Brain microvascular endothelial cell (primary cell): ENCODE data around the gene HEYL.

Source experiments
- DNase-seq: peaks from one replicate; pipeline ENCODE4 v3.0.0-alpha.2; 2020
- H3K27ac ChIP-seq: fragments of 250-450 bp; sonication (Bioruptor Pico); 2 replicates; pipeline ENCODE4 v1.5.1; 2020; ENCODE audit warnings: mild to moderate bottlenecking, moderate library complexity
- H3K27me3 ChIP-seq: fragments of 250-450 bp; sonication (Bioruptor Pico); replicated peaks from 2 replicates; pipeline ENCODE4 v1.5.1; 2020; ENCODE audit warnings: mild to moderate bottlenecking
- H3K36me3 ChIP-seq: fragments of 250-450 bp; sonication (Bioruptor Pico); replicated peaks from 2 replicates; pipeline ENCODE4 v1.5.1; 2020; ENCODE audit warnings: mild to moderate bottlenecking
- H3K4me3 ChIP-seq: 2 replicates; pipeline ENCODE4 v1.5.1; 2011; ENCODE audit warnings: low read depth, mild to moderate bottlenecking, control low read depth, low read length, moderate library complexity
- CTCF ChIP-seq: IDR thresholded peaks from 2 replicates; pipeline ENCODE4 v1.5.1; 2011; ENCODE audit warnings: low read depth, mild to moderate bottlenecking, moderate library complexity, low read length, control low read depth, inconsistent platforms; ENCODE audit errors: missing control alignments
- in situ Hi-C: cut with HindIII; loops from 2 replicates; pipeline ENCODE4 v1.10.0; 2017; ENCODE audit warnings: low sequenced_read_pairs, low pct_ligation_motif_present

HEYL gene

GRCh38 chr1:39650431-39650830 lies 11.0 kb upstream of the HEYL start:
- Histone ChIP-seq H3K36me3 (no peaks in the 10 kb centered on the region), H3K4me3 (no peak overlapping the region), H3K27ac (no peak overlapping the region), H3K27me3 (no peaks in the 10 kb centered on the region)
- no peak for TF ChIP-seq CTCF
- in situ Hi-C loops = no loop called here
- no peak for DNase-seq

- in situ Hi-C loops = no loop called here
Observed at GRCh38 chr1:39649636-39650185, 10.3 kb upstream of the HEYL start.

GRCh38 chr1:39648496-39648895 lies 9.1 kb upstream of the HEYL start:
- Histone ChIP-seq H3K27ac (no peak overlapping the region), H3K4me3 (no peak overlapping the region), H3K27me3 (no peaks in the 10 kb centered on the region), H3K36me3 (no peaks in the 10 kb centered on the region)
- DNase-seq = no peak
- in situ Hi-C loops = no loop called here
- no peak for TF ChIP-seq CTCF

More at GRCh38 chr1:39649636-39650185, 10.3 kb upstream of the HEYL start:
- H3K4me3 ChIP-seq = no peak overlapping the region
- H3K27me3 ChIP-seq = no peaks in the 10 kb centered on the region
- no peaks in the 10 kb centered on the region for H3K36me3 ChIP-seq
- DNase-seq = no peak
- H3K27ac ChIP-seq = no peak overlapping the region
- no peak for TF ChIP-seq CTCF

GRCh38 chr1:39647247-39647646 lies 7.8 kb upstream of the HEYL start:
- no peaks in the 10 kb centered on the region for H3K36me3 ChIP-seq
- DNase-seq = no peak
- no peak overlapping the region for H3K4me3 ChIP-seq
- no peak for TF ChIP-seq CTCF
- H3K27ac ChIP-seq = peak overlapping the region; percentile 38
- no peaks in the 10 kb centered on the region for H3K27me3 ChIP-seq
- in situ Hi-C loops = no loop called here

GRCh38 chr1:39646232-39647081 lies 7.0 kb upstream of the HEYL start:
- Histone ChIP-seq H3K4me3 (no peak overlapping the region), H3K27ac (peak overlapping the region; percentile 81), H3K36me3 (no peaks in the 10 kb centered on the region), H3K27me3 (no peaks in the 10 kb centered on the region)
- TF ChIP-seq CTCF = no peak
- in situ Hi-C loops = no loop called here
- peak; percentile 76 for DNase-seq
